T-helper 2 cell (primary cell): ENCODE measurements around the gene KRTAP4-9.
"Not testable (repeated sequence)": the region's sequence is repeated elsewhere in the genome, so short reads cannot be mapped to it uniquely, and the experiment has no call there.

ENCODE experiments used
- DNase-seq, 5 experiments: peaks; one replicate each; pipeline versions ENCODE4 v3.0.0 to v3.0.0-alpha.2; 2012 to 2022
- total RNA-seq, 2 donors: gene quantifications; one replicate each; lab custom pipeline; 2026; lab: John Stamatoyannopoulos, UW

KRTAP4-9 gene
- 0 reads per million in 2 donors for total RNA-seq

- not testable (repeated sequence) for DNase-seq
These were observed at the start of gene KRTAP4-9 for GRCh38 chr17:41105347-41105746. Gene KRTAP4-9, plus strand, starts transcription at chr17:41105389. Its CDS starts 0 bp downstream, at chr17:41105389.

- DNase-seq = no peak
These were observed 47.6 kb upstream of the KRTAP4-9 start for GRCh38 chr17:41057547-41057946.

- DNase-seq = no peak
These were observed 46.4 kb upstream of the KRTAP4-9 start for GRCh38 chr17:41058741-41059140.

GRCh38 chr17:41059276-41060051 is 45.7 kb upstream of the KRTAP4-9 start:
- DNase-seq = not testable (repeated sequence)

GRCh38 chr17:41060052-41060604 is 45.1 kb upstream of the KRTAP4-9 start, which contains the start of gene KRTAP2-3:
Gene KRTAP2-3, minus strand, starts transcription at chr17:41060114. Its CDS starts 64 bp downstream, at chr17:41060050.
- DNase-seq = no peak

- DNase-seq = no peak
These were observed 43.2 kb upstream of the KRTAP4-9 start for GRCh38 chr17:41061964-41062363.

GRCh38 chr17:41063449-41063848 is 41.7 kb upstream of the KRTAP4-9 start:
- DNase-seq = no peak

- DNase-seq = no peak
These were observed 40.9 kb upstream of the KRTAP4-9 start for GRCh38 chr17:41064301-41064700.

GRCh38 chr17:41065016-41065689 is 40.0 kb upstream of the KRTAP4-9 start:
- not testable (repeated sequence) for DNase-seq

- DNase-seq = no peak
These were observed 39.2 kb upstream of the KRTAP4-9 start, which contains the start of gene KRTAP2-4 for GRCh38 chr17:41065829-41066624. Gene KRTAP2-4, minus strand, starts transcription at chr17:41065879. Its CDS starts 34 bp downstream, at chr17:41065845.

GRCh38 chr17:41067281-41067680 is 37.9 kb upstream of the KRTAP4-9 start:
- DNase-seq = no peak

- no peak for DNase-seq
These were observed 36.2 kb upstream of the KRTAP4-9 start for GRCh38 chr17:41069031-41069430.

- no peak for DNase-seq
These were observed 33.4 kb upstream of the KRTAP4-9 start for GRCh38 chr17:41071606-41072360.

GRCh38 chr17:41073676-41074075 is 31.5 kb upstream of the KRTAP4-9 start:
- DNase-seq = no peak

GRCh38 chr17:41076788-41077187 is 28.4 kb upstream of the KRTAP4-9 start:
- no peak for DNase-seq

- no peak for DNase-seq
These were observed 22.6 kb upstream of the KRTAP4-9 start for GRCh38 chr17:41082626-41083025.

- not testable (repeated sequence) for DNase-seq
These were observed 21.8 kb upstream of the KRTAP4-9 start for GRCh38 chr17:41083427-41083826.

- DNase-seq = not testable (repeated sequence)
These were observed 20.9 kb upstream of the KRTAP4-9 start, which contains the start of gene KRTAP4-7 for GRCh38 chr17:41084100-41084856. Gene KRTAP4-7, plus strand, starts transcription at chr17:41084150. Its CDS starts 57 bp downstream, at chr17:41084207.

- not testable (repeated sequence) for DNase-seq
These were observed 16.3 kb upstream of the KRTAP4-9 start for GRCh38 chr17:41088760-41089352.

GRCh38 chr17:41096055-41096454 is 9.1 kb upstream of the KRTAP4-9 start:
- DNase-seq = no peak
